Epidermal melanocyte (primary cell): ENCODE results near the gene DIAPH3.

Experiments
- DNase-seq: peaks from one replicate; pipeline ENCODE4 v3.0.0; 2011; ENCODE audit warnings: low spot score; ENCODE audit not compliant: insufficient read length

The DIAPH3 gene

GRCh38 chr13:59638404-59638803, 525.3 kb downstream of the DIAPH3 start:
- DNase-seq, result no peak

GRCh38 chr13:59635589-59635988, 528.1 kb downstream of the DIAPH3 start:
- no peak for DNase-seq

- no peak for DNase-seq
These were observed 530.4 kb downstream of the DIAPH3 start for GRCh38 chr13:59633290-59633689.

- no peak for DNase-seq
These were observed 532.5 kb downstream of the DIAPH3 start for GRCh38 chr13:59631271-59631670.

GRCh38 chr13:59625111-59625510, 538.6 kb downstream of the DIAPH3 start:
- DNase-seq, result no peak

GRCh38 chr13:59623206-59623915, 540.4 kb downstream of the DIAPH3 start:
- DNase-seq, result no peak

- no peak for DNase-seq
These were observed 542.0 kb downstream of the DIAPH3 start for GRCh38 chr13:59621773-59622172.
